ENCODE measurements around the gene CDK5RAP2.

DNA sequence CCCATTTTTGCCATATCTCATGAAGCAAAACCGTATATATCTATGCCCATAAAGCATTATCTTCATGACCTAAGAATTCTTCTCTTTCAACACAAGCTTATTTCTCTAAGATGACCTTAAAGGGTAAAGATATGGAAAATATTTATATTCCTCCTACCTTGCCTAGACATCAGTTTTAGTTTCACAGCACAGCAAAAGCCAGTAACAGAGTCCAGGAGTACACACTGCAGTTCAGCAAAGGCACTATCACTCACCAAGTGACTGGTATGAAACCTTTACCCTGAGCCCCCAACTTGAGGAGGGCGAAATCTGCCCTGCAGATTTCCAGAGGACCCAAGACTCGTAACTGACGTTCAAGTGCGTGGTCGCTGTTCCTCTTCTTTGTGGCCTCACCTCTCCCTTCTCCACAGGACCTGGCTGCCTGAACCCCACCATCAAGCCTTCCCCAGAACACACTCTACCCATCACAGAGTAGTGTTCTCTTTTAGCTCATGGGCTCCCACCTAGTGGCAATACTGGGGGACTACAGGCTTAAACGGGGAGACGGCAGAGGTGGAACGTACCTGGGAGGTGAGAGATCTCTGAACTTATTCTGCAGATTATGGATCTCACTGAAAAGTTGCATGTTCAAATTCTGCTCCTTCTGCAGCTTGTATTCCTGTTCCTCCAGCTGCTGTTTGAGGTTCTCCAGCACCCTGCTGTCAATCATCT lies 141.0 kb downstream of the CDK5RAP2 start:
- TF ChIP-seq TAF1 (IDR thresholded peaks at IDR 0.05; ENCODE audit: borderline replicate concordance, insufficient read depth, low read length), result no peak
- no peak for TF ChIP-seq FOXP2 (optimal IDR thresholded peaks at IDR 0.05; ENCODE audit: borderline replicate concordance, extremely low read depth, extremely low read length, insufficient read depth)

All from PFSK-1 (cell line).